GM19099 (cell line): ENCODE data around the gene SLC25A26.

Source experiments
- POLR2A ChIP-seq: IDR thresholded peaks from 3 replicates; pipeline ENCODE4 v1.6.1; 2011; ENCODE audit warnings: low read depth; ENCODE audit not compliant: insufficient read length; ENCODE audit errors: extremely low read depth

The SLC25A26 gene

DNA sequence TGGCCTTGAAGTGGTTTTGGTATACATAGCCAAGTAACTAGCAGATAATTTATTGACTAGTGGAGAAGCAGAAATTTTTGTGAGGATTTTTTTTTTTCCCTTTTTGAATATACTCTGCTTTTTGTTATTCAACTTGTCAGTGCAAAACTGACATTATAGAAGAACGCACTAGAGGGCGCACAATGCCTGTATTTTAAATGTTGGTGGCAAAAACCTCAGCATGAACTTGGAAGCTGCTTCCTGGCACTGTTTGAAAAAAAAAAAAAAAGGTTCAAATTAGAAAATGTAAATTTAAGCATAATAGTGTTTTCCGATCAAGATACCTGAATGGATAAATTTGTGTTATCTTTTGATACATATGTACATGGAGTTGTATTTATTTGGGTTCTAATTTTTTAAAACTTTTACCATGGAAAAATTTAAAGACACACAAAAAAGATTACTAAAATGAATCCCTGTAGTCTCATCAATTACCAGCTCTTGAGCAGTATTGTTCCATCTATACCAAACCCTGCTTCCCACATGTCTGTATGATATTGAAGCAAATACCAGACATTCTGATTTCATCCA lies 56.0 kb downstream of the SLC25A26 start:
- no peak for TF ChIP-seq POLR2A

DNA sequence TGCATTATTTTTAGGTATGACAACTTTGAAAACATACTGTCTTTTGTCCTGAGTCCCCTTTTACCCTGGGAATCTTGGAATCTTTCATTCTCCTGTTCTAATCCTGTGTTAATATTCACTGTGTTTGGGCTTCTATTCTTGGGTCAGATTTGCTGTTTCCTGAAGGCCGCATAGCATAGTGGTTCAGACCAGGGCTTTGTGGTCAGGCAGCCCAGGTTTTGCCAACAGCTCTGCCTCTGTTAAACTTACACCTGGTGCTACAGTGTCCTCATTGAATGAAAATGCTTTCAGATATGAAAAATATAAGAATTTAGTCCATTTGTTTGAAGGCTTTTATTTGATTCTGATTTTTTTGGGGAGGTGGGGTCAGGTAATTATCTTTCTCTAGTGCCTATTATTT lies 58.4 kb downstream of the SLC25A26 start:
- no peak for TF ChIP-seq POLR2A

DNA sequence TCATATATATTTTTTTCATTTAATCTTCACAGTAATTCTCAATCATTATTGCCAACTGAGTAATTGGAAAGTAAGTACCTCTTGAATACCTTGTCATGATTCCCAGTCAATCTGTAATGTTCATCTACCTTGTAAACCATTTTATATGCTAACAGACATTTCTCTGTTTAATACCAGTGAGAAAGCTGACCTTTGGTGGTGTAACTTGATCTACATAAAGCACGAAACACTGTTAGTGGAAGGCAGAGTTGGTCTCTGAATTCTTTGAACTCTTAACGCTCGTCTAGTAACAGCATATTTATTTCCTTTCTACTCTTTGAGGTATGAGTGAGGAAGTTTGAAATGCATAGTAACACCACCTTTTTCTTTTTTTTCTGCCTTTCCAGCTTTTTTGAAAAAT lies 59.5 kb downstream of the SLC25A26 start:
- TF ChIP-seq POLR2A, result no peak

DNA sequence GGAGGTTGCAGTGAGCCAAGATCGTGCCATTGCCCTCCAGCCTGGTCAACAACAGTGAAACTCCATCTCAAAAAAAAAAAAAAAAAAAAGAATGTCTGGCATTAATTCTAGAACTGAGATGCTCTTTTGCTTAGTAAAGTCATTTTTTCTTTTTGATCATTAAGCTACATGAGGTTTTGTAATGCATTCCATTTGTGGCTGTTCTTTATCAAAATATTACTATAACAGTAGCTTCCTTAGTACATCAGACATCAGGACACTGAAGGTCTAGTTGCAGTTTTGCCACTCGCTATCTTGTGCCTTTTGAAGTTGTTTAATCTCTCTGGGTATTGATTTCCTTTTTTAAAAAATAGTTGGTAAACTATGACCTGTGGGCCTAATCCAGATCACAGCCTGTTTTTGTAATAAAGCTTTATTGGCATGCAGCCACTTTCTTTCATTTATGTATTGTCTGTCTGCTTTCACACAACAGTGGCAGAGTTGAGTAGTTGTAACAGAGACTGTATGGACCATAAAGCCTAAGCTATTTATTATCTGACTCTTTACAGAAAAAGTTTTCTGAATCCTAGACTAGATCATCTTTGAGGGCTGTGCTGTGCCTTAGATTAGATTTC lies 76.6 kb downstream of the SLC25A26 start:
- TF ChIP-seq POLR2A, result no peak

DNA sequence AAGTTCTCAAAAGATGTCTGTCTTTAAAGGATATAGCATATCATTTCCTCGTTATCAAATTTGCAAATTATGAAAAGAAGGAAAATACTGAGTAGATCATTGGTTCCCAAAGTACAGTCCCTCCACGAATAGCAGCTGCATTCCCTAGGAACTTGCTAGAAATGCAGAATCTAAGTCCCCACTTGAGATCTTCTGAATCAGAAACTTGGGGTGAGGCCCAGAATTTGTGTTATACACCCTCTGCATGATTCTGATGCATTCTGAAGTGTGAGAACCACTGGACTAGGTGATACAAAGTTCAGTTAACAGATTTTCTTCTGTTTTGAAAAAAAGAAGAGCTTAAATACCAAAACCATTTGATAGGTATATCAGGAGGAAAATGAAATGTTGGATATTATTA lies 77.1 kb downstream of the SLC25A26 start:
- TF ChIP-seq POLR2A, result no peak

DNA sequence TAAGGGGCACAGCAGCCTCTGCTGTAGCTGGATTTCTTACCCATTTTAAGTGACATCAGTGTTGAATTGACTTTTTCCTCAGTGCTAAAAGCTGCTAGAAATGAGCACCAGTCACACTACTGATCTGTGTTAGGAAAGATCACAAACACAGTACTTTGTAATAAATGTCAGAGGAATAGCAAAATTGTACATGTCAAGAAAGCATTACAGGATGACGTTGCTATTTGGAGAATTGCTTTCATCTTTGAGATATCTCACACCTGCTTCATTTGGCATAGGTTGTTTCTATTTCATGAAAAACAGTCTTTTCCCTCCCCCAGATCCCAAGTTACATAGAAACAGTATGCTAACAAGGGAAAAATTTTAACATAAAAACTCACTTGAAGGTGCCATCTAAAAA lies 77.8 kb downstream of the SLC25A26 start:
- no peak for TF ChIP-seq POLR2A

DNA sequence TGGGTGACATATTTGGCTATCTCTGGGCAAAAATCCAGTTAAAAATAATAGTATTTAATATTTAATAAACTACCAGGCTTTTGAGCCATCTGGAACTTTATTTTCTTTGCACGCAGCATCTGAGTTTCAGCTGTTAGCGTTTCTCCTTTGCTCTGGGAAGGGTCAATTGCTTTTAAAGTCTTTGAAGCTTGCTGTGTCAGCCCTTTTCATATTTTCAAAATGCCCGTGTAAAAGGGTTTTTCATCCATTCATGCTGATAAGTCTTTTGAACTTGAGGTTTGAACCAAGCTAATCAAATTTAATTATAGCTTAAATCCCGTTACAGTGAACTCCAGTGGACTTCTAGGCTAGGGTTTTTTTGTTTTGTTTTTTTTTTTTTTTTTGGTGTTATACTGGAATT lies 79.1 kb downstream of the SLC25A26 start:
- no peak for TF ChIP-seq POLR2A

DNA sequence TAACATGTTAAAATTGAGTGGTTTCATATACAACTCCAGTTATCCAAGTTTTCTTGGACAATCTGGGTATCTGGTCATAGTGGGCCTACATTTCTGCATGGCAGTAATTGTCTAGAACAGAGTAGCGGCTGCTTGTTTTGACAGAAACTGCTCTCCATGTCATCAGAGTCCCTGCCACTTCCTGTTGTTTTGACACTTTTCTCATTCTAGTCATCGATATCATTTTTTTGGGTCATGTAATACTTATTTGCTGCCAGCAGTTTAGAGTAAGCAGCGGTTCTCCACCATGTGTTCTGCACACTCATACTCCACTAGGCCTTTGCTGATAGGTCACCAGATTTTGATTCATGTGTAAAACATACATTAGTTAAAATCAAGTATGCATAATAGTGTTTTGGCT lies 81.5 kb downstream of the SLC25A26 start:
- TF ChIP-seq POLR2A, result no peak

DNA sequence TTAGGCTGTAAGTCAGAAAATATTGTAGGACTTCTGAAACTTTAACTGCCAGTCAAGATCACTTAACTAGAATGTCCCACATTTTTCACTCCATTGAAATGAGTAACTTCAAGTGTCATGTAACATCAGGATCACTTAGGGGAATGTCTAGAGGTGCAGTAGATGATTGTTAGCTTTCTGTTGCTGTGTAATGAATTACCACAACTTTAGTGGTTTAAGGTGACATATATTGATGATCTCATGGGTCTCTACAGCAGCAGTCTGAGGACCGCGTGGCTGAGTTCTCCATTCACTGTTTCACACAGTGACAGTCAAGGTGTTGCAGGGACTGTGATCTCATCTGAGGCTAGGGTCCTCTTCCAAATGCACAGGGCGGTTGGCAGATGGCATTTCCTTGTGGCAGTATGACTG lies 82.7 kb downstream of the SLC25A26 start:
- no peak for TF ChIP-seq POLR2A

DNA sequence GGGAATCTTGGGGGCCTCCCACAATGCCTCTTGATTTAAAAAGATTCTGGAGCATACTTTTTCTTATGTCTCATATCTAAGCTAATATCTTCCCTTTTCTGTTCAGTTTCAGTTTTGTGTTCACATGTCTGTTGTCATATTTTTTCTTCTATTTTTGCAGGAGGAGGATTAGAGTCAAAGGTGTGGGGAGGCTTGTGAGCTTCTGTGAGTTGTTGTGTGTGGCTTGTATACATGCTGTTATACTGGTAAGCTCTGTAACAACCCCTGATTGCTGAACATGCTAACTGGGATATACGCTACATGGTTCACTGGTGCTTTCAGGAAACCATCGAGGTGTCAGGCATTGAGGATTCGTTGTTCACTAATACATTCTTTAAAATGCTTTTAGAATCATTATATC lies 83.5 kb downstream of the SLC25A26 start:
- no peak for TF ChIP-seq POLR2A

DNA sequence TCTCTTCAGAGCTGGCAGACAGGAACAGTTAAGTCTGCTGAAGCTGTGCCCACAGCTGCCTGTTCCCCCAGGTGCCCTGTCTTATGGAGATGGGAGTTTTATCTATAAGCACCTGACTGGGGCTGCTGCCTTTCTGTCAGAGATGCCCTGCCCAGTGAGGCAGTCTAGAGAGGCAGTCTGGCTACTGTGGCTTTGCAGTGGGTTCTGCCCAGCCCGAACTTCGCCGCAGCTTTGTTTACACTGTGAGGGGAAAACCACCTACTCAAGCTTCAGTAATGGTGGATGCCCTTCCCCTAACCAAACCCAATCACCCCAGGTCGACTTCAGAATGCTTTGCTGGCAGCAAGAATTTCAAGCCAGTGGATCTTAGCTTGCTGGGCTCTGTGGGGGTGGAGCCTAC lies 91.2 kb downstream of the SLC25A26 start:
- TF ChIP-seq POLR2A, result no peak

DNA sequence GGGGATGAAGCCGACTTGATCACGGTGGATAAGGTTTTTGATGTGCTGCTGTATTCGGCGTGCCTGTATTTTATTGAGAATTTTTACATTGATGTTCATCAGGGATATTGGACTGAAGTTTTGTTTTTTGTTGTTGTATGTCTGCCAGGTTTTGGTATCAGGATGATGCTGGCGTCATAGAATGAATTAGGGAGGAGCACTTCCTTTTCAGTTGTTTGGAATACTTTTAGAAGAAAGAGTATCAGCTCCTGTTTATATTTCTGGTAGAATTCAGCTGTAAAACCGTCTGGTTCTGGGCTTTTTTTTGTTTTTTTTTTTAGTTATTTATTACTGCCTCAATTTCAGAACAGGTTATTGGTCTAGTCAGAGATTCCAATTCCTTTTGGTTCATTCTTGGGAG lies 93.7 kb downstream of the SLC25A26 start:
- TF ChIP-seq POLR2A, result no peak

DNA sequence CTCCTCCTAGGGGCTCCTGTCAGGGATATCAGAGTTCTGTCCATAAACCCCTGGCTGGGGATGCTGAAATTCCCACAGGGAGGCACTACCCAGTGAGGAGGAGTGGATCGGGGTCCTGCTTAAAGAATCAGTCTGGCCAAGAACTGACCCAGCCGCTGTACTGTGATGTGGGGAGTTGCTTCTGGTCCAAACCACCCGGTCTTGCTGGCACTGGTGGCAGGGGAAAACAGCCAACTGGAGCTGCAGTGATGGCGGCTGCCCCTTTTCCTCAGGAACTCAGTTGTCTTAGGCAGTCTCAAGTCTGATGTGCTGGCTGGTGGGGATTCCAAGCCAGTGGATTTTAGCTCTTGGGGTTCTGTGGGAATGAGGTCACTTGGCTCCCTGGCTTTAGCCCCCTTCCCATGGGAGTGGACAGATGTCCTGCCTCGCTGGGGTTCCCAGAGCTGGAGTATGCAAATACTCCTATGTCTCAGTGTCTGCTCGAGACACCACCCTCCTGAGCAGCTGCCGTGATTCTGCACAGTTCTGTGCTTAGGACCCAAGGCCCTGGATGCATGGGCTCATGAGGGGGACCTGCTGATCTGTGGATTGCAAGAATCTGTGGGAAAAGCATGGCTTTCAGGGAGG lies 97.1 kb downstream of the SLC25A26 start:
- TF ChIP-seq POLR2A, result no peak

DNA sequence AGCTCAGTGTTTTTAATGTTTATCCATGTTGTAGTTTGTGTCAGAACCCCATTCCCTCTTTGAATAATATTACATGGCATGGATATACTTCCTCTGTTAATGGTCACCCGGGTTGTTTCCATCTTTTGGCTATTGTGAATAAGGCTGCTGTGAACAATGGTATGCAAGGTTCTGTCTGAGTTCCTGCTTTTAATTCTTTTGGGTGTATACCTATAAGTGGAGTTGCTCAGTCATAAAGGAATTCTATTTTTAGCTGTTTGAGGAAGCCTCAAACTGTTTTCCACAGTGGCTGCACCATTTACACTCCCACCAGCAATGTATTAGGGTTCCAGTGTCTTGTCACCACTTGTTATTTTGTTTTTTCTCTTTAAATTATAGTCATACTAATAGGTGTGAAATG lies 99.6 kb downstream of the SLC25A26 start:
- TF ChIP-seq POLR2A, result no peak

DNA sequence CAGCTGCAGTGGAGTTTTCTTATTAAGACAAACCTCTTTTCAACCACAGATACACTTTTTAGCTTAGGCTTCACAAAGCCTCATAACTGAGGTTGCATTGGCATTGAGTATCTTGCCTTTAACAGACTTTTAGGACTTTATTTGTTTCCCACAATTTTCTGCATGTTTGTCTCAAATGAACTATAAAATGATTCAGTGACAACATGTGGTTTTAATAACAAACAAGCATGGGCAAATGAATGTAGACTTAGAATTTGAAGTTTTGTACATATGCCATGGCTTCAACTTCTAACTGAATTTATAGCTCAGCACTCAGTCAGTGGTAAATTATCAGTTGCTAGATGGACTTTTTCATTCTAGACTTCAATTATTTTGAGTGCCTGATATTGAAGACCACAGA lies 101.6 kb downstream of the SLC25A26 start:
- no peak for TF ChIP-seq POLR2A

DNA sequence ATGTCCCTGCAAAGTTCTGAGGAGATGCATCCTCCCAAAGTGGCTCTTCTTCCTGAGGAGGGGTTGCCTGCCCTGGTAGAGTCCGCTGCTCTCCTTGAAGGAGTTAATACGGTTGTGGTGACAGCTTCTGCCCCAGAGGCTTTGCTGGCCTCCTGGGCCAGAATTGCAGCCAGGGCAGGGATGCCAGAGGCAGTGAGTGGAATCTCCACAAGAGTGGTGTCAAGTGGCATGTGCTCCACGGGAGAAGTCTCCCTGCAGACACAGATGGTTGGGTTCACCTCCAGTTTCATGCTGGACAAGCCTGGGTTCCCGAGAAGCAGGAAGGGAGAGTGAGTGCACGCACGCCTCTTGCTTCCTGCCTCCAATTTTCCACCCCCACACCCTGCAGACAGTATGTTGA lies 105.5 kb downstream of the SLC25A26 start:
- TF ChIP-seq POLR2A, result no peak

DNA sequence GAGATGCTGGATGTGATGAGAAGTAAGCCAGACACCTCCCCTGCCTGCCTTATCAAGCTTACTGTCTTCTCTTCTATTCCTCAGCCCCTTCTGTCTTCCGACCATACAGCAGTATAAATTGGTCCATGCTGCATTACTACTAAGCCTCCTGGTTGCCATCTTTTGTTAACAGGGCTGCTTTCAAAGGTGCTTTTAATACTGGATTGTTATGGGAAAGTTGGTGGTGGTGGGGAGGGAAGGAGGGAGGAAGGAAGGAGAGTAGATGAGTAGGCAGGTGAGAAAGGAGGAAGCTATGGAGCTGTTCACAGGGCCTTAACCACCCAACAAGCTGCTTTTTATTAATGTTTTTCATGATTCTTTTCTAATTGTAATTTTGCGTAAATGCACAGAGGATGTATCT lies 114.9 kb downstream of the SLC25A26 start:
- TF ChIP-seq POLR2A, result no peak
